ENCODE results near the gene SHBG. TPM values are rescaled to one million over a fixed set of nuclear protein-coding genes. Genes with fewer than 3 reads are reported as not detected.

The SHBG gene
- total and polyA plus RNA-seq, 11 donors, result 0.28 to 1.1 (median 0.65) TPM; not detected in 4

DNA sequence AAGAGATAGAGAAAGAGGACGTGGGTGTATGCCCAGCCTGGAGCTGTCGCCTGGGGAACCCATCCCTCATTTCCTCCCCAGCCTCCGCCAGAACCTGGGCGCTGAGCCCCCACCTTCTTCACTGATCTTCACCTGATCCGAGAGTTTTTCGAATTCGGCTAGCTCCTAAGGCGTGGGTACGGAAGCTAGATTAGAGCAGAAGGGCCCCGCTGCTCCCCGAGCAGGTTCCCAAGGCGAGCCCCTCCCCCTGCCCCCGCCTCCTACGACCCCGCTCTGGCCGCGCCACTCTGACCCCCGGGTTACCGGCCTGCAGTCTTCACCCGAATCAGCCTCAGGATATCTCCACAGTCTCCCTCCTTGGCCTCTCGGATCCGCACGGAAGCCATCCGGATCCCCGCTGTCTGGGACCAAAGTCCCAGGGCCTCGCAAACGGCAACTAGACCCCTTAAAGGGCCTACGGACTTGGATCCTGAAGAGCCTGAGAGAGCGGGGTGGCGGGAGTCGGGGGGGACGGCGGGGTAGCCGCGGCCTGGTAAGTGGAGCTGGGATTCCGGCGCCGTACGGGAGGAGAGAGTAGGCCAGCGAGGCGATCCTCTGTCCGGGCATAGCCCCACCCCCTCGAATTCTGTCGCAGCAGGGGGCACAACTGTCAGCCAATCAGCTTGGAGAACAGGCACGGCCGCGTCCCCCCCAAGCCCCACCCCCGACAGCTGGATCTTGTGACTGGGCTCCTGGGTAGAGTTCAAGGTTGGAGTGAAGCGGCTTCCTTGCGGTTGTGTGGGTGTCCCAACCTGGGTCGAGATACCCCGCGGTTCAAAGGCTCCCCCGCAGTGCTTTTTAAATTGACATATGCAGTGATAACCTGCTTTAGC is 2.4 kb upstream of the SHBG start, which contains the start of gene SAT2:
Gene SAT2, minus strand, starts transcription at position 572 of the 872 bp plus-strand sequence. Its CDS starts 186 bp downstream, at position 386.
- 1% methylated on average over 32 to 54 of the region's 54 CpGs for WGBS, 4 donors
- peak within 1 kb of the TSS; percentile 85 to 98 (median 92) for H3K27ac ChIP-seq
- H3K4me3 ChIP-seq, result peak within 1 kb of the TSS; percentile 44 to 94 (median 84)
- peaks cover 0 to 9% (median 5%) of the 10 kb centered on the region in 9 donors for H3K36me3 ChIP-seq
- H3K27me3 ChIP-seq, result no peaks in the 10 kb centered on the region
- peak in 1 of 2 donors; percentile 64 for TF ChIP-seq POLR2A (IDR thresholded peaks at IDR 0.05)
- TF ChIP-seq, protein P1, sequence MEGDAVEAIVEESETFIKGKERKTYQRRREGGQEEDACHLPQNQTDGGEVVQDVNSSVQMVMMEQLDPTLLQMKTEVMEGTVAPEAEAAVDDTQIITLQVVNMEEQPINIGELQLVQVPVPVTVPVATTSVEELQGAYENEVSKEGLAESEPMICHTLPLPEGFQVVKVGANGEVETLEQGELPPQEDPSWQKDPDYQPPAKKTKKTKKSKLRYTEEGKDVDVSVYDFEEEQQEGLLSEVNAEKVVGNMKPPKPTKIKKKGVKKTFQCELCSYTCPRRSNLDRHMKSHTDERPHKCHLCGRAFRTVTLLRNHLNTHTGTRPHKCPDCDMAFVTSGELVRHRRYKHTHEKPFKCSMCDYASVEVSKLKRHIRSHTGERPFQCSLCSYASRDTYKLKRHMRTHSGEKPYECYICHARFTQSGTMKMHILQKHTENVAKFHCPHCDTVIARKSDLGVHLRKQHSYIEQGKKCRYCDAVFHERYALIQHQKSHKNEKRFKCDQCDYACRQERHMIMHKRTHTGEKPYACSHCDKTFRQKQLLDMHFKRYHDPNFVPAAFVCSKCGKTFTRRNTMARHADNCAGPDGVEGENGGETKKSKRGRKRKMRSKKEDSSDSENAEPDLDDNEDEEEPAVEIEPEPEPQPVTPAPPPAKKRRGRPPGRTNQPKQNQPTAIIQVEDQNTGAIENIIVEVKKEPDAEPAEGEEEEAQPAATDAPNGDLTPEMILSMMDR (IDR thresholded peaks at IDR 0.05), result no peak
- H3K9me3 ChIP-seq, result no peaks in the 10 kb centered on the region
- DNase-seq (peak; percentile 95 to 97 (median 96)), ATAC-seq (peak; percentile 97 to 99 (median 98))
- H3K4me1 ChIP-seq, result peaks cover 0 to 26% (median 11%) of the 10 kb centered on the region in 12 donors
- intact Hi-C loops (cut with DNase I), result loop anchor here in 1 of 10 donors (2.0 kb wide), 1 partner anchor 59 kb away; the partner anchor contains the start of gene TP53

DNA sequence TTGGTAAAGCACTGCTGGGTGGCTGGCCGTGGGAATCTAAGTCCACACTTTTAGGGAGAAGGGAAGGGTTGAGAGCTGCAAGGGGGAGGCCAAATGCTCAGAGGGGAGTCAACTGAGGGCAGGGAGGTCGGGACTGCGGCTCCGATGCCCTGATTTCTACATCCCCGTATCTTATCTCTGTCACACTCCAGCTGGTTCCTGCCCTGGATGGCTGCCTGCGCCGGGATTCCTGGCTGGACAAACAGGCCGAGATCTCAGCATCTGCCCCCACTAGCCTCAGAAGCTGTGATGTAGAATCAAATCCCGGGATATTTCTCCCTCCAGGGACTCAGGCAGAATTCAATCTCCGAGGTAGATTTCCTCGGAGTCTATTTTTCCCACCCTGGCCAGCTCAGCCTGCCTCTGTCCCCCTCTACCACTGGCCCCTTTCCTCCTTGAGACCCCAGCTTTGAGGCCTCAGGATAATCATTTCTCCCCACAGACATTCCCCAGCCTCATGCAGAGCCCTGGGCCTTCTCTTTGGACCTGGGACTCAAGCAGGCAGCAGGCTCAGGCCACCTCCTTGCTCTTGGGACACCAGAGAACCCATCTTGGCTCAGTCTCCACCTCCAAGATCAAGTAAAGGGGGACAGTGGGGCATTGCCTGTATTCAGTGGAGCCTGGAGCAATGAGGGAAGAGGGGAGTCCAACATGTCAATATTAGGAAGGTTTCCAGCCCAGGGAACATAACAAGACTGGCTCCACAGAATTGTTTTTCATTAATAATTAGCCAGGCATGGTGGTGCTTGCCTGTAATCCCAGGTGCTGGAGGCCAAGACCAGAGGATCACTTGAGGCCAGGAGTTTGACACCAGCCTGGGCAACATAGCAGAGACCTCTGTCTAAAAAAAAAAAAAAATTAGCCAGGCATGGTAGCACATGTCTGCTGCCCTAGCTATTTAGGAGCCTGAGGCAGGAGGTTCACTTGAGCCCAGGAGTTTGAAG is 1.8 kb downstream of the SHBG start:
- ATAC-seq, result no peak
- H3K4me1 ChIP-seq, result peaks cover 0 to 22% (median 8%) of the 10 kb centered on the region in 12 donors
- WGBS, 4 donors, result 25 to 37% (median 29%) methylated on average over 8 to 11 of the region's 11 CpGs
- H3K27ac ChIP-seq, result no peak overlapping the region
- peak in 1 of 5 donors; percentile 39 for DNase-seq
- intact Hi-C loops (cut with DNase I), result loop anchor here in 7 of 10 donors (2.0 to 5.0 kb wide), 3 partner anchors 55 to 57 kb away; partner anchors contain the start of genes WRAP53 (in 6 of the 7) and TP53 (in 5 of the 7)
- H3K9me3 ChIP-seq, result no peaks in the 10 kb centered on the region
- H3K36me3 ChIP-seq, result no peaks in the 10 kb centered on the region
- no peaks in the 10 kb centered on the region for H3K27me3 ChIP-seq
- no peak overlapping the region for H3K4me3 ChIP-seq
- no peak for TF ChIP-seq POLR2A (IDR thresholded peaks at IDR 0.05)
- TF ChIP-seq, protein P1 (IDR thresholded peaks at IDR 0.05), result no peak

- intact Hi-C loops (cut with DNase I), result loop anchor here in 7 of 10 donors (2.0 to 5.0 kb wide), 3 partner anchors 54 to 56 kb away; partner anchors contain the start of genes WRAP53 (in 6 of the 7) and TP53 (in 5 of the 7)
- Histone ChIP-seq H3K27me3 (no peaks in the 10 kb centered on the region), H3K36me3 (no peaks in the 10 kb centered on the region), H3K9me3 (no peaks in the 10 kb centered on the region), H3K27ac (no peak overlapping the region), H3K4me3 (no peak overlapping the region), H3K4me1 (peaks cover 0 to 19% (median 4%) of the 10 kb centered on the region in 12 donors)
- no peak for TF ChIP-seq POLR2A (IDR thresholded peaks at IDR 0.05)
- TF ChIP-seq, protein P1 (IDR thresholded peaks at IDR 0.05), result peak; percentile 19 to 57 (median 36)
- no peak for DNase-seq
- peak in 1 of 4 donors; percentile 21 for ATAC-seq
- WGBS, 4 donors, result 44 to 59% (median 50%) methylated on average over 6 of the region's 6 CpGs
These were observed 2.6 kb downstream of the SHBG start for GRCh38 chr17:7632492-7632894.
